OCI-LY1 (cell line): ENCODE data around the gene S100A10.

Source experiments
- EZH2 ChIP-seq: fragments of 200-600 bp; sonication (generic), shearing (Covaris generic); IDR thresholded peaks from 2 replicates; pipeline ENCODE4 v1.8.0; 2017; ENCODE audit warnings: borderline replicate concordance, mixed run types, mild to moderate bottlenecking, antibody characterized with exemption, low read length, moderate library complexity, mixed read lengths
- TF ChIP-seq, protein P1 (sequence below): fragments of 200-600 bp; sonication (generic), shearing (Covaris generic); IDR thresholded peaks from 2 replicates; pipeline ENCODE4 v1.5.1; 2017; ENCODE audit warnings: mild to moderate bottlenecking, antibody characterized with exemption, low read length, moderate library complexity, mixed read lengths

DNA sequence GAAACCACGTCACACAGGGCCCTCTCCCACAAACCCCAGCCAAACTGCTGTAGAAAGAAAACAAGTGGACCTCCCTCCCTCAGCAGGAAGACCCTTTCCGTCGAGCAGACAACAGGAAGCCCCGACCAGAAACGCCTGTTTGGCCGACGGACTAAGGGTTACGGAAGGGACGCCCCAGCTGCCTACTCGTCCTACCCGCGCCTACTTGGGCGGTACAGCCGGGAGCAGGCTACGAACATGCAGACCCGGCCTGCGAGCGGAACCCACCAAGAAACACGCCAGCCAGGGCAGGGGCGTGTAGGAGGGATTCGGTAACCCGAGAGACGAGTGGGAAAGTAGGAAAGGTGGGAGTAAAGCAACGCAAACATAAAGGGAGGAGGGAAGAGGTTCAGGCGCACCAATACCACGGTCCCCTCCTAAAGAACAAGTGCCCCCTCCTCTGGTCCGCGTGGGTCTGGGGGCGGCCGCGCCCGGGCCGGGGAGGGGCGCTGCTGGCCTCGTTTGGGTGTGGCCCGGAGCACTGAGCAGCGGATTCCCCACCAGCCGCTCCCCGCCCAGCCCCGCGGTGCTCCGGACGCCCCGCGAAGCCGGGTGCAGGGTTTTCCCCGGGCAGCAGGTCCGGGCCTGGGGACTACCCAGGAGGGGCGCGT, 450 bp downstream of the S100A10 start:
- TF ChIP-seq EZH2, result no peak
- TF ChIP-seq, protein P1, sequence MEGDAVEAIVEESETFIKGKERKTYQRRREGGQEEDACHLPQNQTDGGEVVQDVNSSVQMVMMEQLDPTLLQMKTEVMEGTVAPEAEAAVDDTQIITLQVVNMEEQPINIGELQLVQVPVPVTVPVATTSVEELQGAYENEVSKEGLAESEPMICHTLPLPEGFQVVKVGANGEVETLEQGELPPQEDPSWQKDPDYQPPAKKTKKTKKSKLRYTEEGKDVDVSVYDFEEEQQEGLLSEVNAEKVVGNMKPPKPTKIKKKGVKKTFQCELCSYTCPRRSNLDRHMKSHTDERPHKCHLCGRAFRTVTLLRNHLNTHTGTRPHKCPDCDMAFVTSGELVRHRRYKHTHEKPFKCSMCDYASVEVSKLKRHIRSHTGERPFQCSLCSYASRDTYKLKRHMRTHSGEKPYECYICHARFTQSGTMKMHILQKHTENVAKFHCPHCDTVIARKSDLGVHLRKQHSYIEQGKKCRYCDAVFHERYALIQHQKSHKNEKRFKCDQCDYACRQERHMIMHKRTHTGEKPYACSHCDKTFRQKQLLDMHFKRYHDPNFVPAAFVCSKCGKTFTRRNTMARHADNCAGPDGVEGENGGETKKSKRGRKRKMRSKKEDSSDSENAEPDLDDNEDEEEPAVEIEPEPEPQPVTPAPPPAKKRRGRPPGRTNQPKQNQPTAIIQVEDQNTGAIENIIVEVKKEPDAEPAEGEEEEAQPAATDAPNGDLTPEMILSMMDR, result no peak
